8988T (cell line): ENCODE data around the gene MED29.

Experiments used
- DNase-seq: peaks from one replicate; pipeline ENCODE4 v3.0.0; 2011

MED29 gene

DNA sequence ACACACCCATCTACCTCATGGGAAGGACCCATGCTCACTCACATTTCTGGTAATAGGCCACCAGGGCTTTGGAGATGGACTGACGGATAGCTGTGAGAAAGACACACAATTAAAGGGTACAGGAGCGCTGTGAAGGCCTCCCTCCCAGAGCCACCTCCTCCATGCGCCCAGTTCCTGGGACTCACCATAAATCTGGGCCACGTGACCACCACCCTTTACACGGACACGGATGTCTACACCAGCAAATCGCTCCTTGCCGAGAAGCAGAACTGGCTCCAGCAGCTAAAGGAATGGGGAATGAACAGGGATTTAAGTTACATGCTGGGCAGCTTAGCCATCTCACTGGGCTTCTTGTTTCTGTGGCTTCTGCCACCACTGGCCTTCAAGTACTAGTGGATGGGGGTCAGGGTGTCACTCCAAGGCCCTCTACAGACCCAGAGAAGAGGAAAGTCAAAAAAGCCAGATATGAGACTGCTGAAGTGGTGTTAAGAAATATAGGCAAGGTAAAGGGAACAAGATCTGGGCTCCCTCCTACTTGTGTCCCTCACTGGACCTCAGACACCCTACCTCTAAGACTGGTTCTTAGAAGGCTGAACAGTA, 42.4 kb downstream of the MED29 start:
- DNase-seq, result no peak

- no peak for DNase-seq
Observed at GRCh38 chr19:39434123-39435076, 43.2 kb downstream of the MED29 start.

DNA sequence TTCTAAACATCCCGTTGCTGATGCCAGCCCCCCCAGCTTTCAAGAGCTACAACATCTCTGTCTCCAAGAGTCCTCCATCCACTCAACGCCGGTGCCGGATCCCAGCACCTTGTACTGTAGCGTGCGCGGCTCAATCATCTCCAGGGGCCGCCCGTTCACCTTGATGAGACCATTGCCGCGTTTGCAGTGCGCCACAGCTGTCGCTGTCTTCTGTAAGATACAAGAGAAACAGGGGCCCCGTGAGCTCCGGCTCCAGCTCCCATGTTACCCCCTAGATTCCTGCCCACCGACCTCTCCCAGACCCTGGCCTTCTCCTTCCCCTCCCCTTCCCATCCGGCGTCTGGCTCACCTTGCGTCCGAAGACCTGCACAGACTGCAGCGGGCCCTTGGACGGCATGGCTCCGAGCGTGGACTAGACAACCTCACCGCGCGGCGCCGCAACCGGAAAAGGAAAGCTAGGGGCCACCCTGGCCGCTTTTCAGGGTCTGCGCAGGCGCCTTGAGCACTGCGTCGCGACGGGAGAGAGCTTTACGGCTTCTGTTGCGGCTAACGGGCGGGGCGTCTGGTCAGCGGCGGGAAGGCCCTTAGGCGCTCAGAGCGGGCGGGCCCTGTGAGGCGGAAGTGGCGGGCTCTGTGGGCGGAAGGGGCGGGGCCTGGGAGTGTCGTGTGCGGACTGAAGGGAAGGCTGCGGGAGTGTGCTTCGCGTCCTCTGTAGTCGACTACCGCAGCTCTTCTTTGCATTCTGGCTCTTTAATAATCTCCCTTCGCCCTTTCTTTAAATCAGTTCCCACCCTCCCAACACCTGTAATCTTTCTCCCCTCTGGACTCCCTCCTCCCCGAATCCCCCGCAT, 44.5 kb downstream of the MED29 start, which contains the start of gene RPS16:
Gene RPS16 (minus strand): TSS at position 451 of the 851 bp plus-strand sequence. CDS start 54 bp downstream, at position 397.
- peak; percentile 68 for DNase-seq

DNA sequence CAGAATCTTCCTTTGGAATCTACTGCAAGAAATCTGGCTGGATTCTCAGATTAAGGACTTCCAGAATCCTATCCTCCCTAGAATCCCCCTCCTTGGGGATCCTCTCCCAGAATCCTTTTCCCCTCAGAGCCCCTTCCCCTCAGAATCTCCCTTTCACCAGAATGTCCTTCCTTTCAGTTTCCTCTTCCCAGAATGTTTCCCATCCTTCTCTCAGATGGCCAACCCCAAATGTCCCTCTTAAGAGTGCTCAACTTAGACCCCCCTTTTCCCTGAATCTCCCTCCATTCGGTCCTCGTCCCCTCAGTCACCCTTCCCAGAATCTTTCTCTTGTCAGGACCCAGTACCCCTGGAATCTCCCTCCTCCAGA, 45.2 kb downstream of the MED29 start:
- no peak for DNase-seq

- no peak for DNase-seq
Observed at GRCh38 chr19:39438270-39438934, 47.2 kb downstream of the MED29 start.

GRCh38 chr19:39444598-39445195, 53.5 kb downstream of the MED29 start:
- no peak for DNase-seq

- DNase-seq, result peak; percentile 88
Observed at GRCh38 chr19:39445196-39446111, 54.3 kb downstream of the MED29 start, which contains the start of gene SUPT5H. SUPT5H (plus strand) TSS chr19:39445582; CDS start chr19:39445891, 309 bp downstream.

DNA sequence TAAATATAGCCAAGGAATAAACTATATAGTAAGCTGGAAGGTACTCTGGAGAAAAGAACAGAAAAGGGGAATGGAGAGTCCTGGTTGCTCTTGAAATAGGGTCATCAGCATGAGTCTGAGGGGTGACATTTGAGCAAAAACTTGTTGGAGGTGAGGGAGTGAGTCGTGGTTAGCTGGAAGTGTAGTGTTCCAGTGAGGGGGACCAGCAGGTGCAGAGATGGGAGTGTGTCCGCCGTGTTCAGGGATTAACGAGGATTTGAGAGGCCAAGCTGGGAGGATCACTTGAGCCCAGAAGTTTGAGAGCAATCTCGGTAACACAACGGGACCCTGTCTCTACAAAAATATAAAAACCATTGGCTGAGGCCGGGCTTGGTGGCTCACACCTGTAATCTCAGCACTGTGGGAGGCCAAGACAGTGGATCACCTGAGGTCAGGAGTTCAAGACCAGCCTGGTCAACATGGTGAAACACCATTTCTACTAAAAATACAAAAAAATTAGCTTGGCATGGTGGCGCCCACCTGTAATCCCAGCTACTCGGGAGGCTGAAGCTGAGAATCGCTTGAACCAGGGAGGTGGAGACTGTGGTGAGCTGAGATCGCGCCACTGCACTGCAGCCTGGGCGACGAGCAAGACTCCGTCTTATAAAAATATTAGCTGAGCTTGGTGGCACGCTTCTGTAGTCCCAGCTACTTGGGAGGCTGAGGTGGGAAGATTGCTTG, 55.3 kb downstream of the MED29 start:
- no peak for DNase-seq

- DNase-seq, result no peak
Observed at GRCh38 chr19:39448271-39448670, 57.1 kb downstream of the MED29 start.

DNA sequence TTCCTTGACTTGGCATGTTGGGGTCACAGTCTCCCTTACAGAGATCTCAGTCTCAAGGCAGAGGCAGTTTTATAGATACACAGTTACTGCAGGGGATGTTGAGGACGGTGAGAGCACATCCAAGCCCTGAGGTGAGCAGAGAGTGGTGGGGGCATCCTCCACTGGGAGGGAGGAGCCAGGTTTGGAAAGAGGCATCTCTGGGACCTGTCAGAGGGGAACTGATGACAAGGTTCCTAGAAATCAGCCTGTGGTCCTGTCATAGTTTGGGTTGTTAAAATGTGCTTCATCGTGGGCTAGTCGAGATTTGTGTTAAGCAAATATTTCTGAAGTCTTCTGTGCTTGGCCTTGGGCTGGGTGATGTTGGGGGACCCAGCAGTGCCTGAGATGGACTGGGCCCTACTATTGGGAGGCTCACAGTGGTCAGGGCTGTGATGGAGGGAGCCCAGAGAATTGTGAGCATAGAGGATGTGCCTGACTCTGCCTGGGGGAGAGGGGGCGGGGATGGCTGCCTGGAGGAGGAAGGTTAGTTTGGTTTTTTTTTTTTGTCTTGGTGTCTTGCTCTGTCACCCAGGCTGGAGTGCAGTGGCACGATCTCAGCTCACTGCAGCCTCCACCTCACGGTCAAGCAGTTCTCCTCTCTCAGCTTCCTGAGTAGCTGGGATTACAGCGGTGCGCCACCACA, 58.1 kb downstream of the MED29 start:
- no peak for DNase-seq
